Prostate gland (tissue), 2 donors: Measurements from ENCODE around the gene ROBO1.

Experiments used
- CTCF ChIP-seq, 4 experiments: fragments of 200-600 bp in 2 of 4; fragments of 450-650 bp in 2 of 4; sonication (generic) in 2 of 4; IDR thresholded peaks; 1 replicate in 3 of 4; 2 replicates in 1 of 4; pipeline ENCODE4 v1.5.1; 2016 to 2019; ENCODE audit warnings: antibody characterized with exemption in 4 of 4, mild to moderate bottlenecking in 2 of 4, moderate library complexity in 2 of 4
- POLR2A ChIP-seq: fragments of 450-650 bp; IDR thresholded peaks from one replicate; pipeline ENCODE4 v1.6.1; 2016; ENCODE audit warnings: antibody characterized with exemption, mild to moderate bottlenecking

GRCh38 chr3:79030157-79030556, 737.6 kb downstream of the ROBO1 start:
- TF ChIP-seq CTCF (IDR thresholded peaks at IDR 0.05): no peak
- no peak for TF ChIP-seq POLR2A
